ENCODE data around the gene CFAP65. TPM values are rescaled to one million over a fixed set of nuclear protein-coding genes. Genes with fewer than 3 reads are reported as not detected.

The CFAP65 gene
- polyA plus RNA-seq, 1 donor (not counting 4 experiments of a cell fraction or from before 2014, with no cell fraction given): not detected

DNA sequence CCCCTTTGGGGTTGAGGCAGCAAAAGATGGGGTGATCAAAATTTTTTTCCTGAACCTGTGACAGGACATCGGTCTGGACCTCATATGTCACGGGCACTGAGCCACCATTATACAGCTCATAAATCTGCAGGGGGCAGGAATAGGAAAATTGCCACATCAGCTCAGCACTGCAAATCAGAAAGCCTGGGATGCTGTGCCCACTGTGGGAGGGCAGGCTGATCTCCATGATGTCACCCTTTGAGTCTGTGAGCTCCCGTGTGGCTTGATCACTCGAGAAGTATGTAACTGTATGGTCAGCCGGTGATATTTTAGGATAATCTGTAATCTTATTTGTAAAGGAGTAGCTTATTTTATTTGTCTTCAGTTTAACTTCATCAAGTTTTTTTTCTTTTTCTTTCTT is 30.4 kb downstream of the CFAP65 start:
- Histone ChIP-seq H3K9me3 (ENCODE audit: control insufficient read depth, low read depth, low read length) (no peaks in the 10 kb centered on the region), H2AFZ (ENCODE audit: control insufficient read depth, low read length) (no peak overlapping the region), H3K4me3 (ENCODE audit: control insufficient read depth in 2 of 3, extremely low read depth in 1 of 3, insufficient read depth in 2 of 3, low read depth in 1 of 3, low read length in 3 of 3) (no peak overlapping the region), H3K9ac (ENCODE audit: control insufficient read depth, extremely low read depth, insufficient read depth, low read length) (no peak overlapping the region), H3K4me2 (ENCODE audit: control insufficient read depth, extremely low read depth, insufficient read depth, low read depth, low read length) (no peak overlapping the region), H3K36me3 (ENCODE audit: control insufficient read depth in 2 of 2, extremely low read depth in 1 of 2, insufficient read depth in 2 of 2, low read length in 2 of 2) (no peaks in the 10 kb centered on the region), H3K9me1 (ENCODE audit: control insufficient read depth, extremely low read depth, insufficient read depth, low read length) (no peaks in the 10 kb centered on the region), H3K79me2 (ENCODE audit: control insufficient read depth, insufficient read depth, low read length) (no peaks in the 10 kb centered on the region), H4K20me1 (ENCODE audit: control insufficient read depth, extremely low read depth, insufficient read depth, low read length) (no peaks in the 10 kb centered on the region), H3K27ac (ENCODE audit: control insufficient read depth, insufficient read depth, low read length) (no peak overlapping the region), H3K4me1 (ENCODE audit: control insufficient read depth, extremely low read depth, insufficient read depth, low read length) (no peaks in the 10 kb centered on the region), H3K27me3 (ENCODE audit: control insufficient read depth, extremely low read depth, insufficient read depth, low read length) (no peaks in the 10 kb centered on the region)
- dilution Hi-C loops (cut with MboI; ENCODE audit: extremely low pct_ligation_motif_present, low sequenced_read_pairs): no loop called here
- no peak for FAIRE-seq
- TF ChIP-seq EZH2 (IDR thresholded peaks at IDR 0.05; ENCODE audit: low read length): no peak
- TF ChIP-seq, protein P1, sequence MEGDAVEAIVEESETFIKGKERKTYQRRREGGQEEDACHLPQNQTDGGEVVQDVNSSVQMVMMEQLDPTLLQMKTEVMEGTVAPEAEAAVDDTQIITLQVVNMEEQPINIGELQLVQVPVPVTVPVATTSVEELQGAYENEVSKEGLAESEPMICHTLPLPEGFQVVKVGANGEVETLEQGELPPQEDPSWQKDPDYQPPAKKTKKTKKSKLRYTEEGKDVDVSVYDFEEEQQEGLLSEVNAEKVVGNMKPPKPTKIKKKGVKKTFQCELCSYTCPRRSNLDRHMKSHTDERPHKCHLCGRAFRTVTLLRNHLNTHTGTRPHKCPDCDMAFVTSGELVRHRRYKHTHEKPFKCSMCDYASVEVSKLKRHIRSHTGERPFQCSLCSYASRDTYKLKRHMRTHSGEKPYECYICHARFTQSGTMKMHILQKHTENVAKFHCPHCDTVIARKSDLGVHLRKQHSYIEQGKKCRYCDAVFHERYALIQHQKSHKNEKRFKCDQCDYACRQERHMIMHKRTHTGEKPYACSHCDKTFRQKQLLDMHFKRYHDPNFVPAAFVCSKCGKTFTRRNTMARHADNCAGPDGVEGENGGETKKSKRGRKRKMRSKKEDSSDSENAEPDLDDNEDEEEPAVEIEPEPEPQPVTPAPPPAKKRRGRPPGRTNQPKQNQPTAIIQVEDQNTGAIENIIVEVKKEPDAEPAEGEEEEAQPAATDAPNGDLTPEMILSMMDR (optimal IDR thresholded peaks at IDR 0.05 in 1 of 3, IDR thresholded peaks at IDR 0.05 in 1 of 3, conservative IDR thresholded peaks at IDR 0.05 in 1 of 3; ENCODE audit: extremely low read depth in 1 of 3, insufficient read depth in 2 of 3, low read length in 3 of 3): no peak
- no peak for DNase-seq (ENCODE audit: low read depth, low spot score)

GRCh38 chr2:219010162-219010756 is 31.1 kb downstream of the CFAP65 start:
- H3K9ac ChIP-seq (ENCODE audit: control insufficient read depth, extremely low read depth, insufficient read depth, low read length): no peak overlapping the region
- no peak for DNase-seq (ENCODE audit: low read depth, low spot score)
- no peak overlapping the region for H3K4me2 ChIP-seq (ENCODE audit: control insufficient read depth, extremely low read depth, insufficient read depth, low read depth, low read length)
- FAIRE-seq: peak; percentile 58
- H3K27me3 ChIP-seq (ENCODE audit: control insufficient read depth, extremely low read depth, insufficient read depth, low read length): peaks cover 2% of the 10 kb centered on the region
- no peak overlapping the region for H3K4me3 ChIP-seq (ENCODE audit: control insufficient read depth in 2 of 3, extremely low read depth in 1 of 3, insufficient read depth in 2 of 3, low read depth in 1 of 3, low read length in 3 of 3)
- TF ChIP-seq, protein P1 (optimal IDR thresholded peaks at IDR 0.05 in 1 of 3, IDR thresholded peaks at IDR 0.05 in 1 of 3, conservative IDR thresholded peaks at IDR 0.05 in 1 of 3; ENCODE audit: extremely low read depth in 1 of 3, insufficient read depth in 2 of 3, low read length in 3 of 3): peak; percentile 60 to 89 (median 80)
- TF ChIP-seq EZH2 (IDR thresholded peaks at IDR 0.05; ENCODE audit: low read length): no peak
- dilution Hi-C loops (cut with MboI; ENCODE audit: extremely low pct_ligation_motif_present, low sequenced_read_pairs): no loop called here
- no peaks in the 10 kb centered on the region for H4K20me1 ChIP-seq (ENCODE audit: control insufficient read depth, extremely low read depth, insufficient read depth, low read length)
- no peaks in the 10 kb centered on the region for H3K36me3 ChIP-seq (ENCODE audit: control insufficient read depth in 2 of 2, extremely low read depth in 1 of 2, insufficient read depth in 2 of 2, low read length in 2 of 2)
- no peaks in the 10 kb centered on the region for H3K79me2 ChIP-seq (ENCODE audit: control insufficient read depth, insufficient read depth, low read length)
- no peak overlapping the region for H2AFZ ChIP-seq (ENCODE audit: control insufficient read depth, low read length)
- H3K4me1 ChIP-seq (ENCODE audit: control insufficient read depth, extremely low read depth, insufficient read depth, low read length): no peaks in the 10 kb centered on the region
- no peak overlapping the region for H3K27ac ChIP-seq (ENCODE audit: control insufficient read depth, insufficient read depth, low read length)
- no peaks in the 10 kb centered on the region for H3K9me1 ChIP-seq (ENCODE audit: control insufficient read depth, extremely low read depth, insufficient read depth, low read length)
- H3K9me3 ChIP-seq (ENCODE audit: control insufficient read depth, low read depth, low read length): no peaks in the 10 kb centered on the region

All from keratinocyte (primary cell).